Ishikawa (cell line): ENCODE results near the gene REP15.

Source experiments
- CEBPB ChIP-seq: IDR thresholded peaks from 2 replicates; pipeline ENCODE4 v1.6.1; 2012
- EP300 ChIP-seq: IDR thresholded peaks from 2 replicates; pipeline ENCODE4 v1.6.1; 2012; ENCODE audit warnings: borderline replicate concordance
- FOXM1 ChIP-seq: IDR thresholded peaks from 2 replicates; pipeline ENCODE4 v1.6.1; 2012; ENCODE audit warnings: low read depth, borderline replicate concordance
- NFIC ChIP-seq: IDR thresholded peaks from 2 replicates; pipeline ENCODE4 v1.6.1; 2012
- RAD21 ChIP-seq: IDR thresholded peaks from 2 replicates; pipeline ENCODE4 v1.6.1; 2012; ENCODE audit warnings: low read depth
- TAF1 ChIP-seq: IDR thresholded peaks from 2 replicates; pipeline ENCODE4 v1.6.1; 2012; ENCODE audit warnings: low read depth, mild to moderate bottlenecking
- TCF12 ChIP-seq: IDR thresholded peaks from 2 replicates; pipeline ENCODE4 v1.6.1; 2012; ENCODE audit warnings: low read depth
- TEAD4 ChIP-seq: IDR thresholded peaks from 2 replicates; pipeline ENCODE4 v1.6.1; 2012
- YY1 ChIP-seq: IDR thresholded peaks from 2 replicates; pipeline ENCODE4 v1.6.1; 2012; ENCODE audit warnings: low read depth
- ZBTB7A ChIP-seq: IDR thresholded peaks from 2 replicates; pipeline ENCODE4 v1.6.1; 2012; ENCODE audit warnings: low read depth
- TF ChIP-seq, protein P1 (sequence below): IDR thresholded peaks from 2 replicates; pipeline ENCODE4 v1.6.1; 2012; ENCODE audit warnings: low read depth, mild to moderate bottlenecking
- TF ChIP-seq, protein P2 (sequence below): IDR thresholded peaks from 2 replicates; pipeline ENCODE4 v1.6.1; 2012
- TF ChIP-seq, protein P3 (sequence below): IDR thresholded peaks from 2 replicates; pipeline ENCODE4 v1.6.1; 2012

DNA sequence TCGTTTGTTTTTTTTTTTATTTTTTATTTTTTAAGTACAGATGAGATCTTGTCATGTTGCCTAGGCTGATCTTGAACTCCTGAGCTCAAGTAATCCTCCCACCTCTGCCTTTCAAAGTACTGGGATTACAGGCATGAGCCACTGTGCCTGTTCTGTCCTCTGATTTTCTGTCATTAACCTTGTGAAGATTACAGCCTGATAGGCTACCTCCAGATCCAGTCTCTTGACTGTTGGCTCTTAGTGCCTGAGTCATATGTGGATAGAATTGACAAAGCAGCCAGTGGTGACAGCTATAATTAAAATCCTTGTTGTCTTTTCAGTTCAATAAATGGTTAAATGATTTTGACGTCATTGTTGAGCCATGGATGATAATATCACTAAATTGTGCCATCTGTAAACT lies 21.3 kb upstream of the REP15 start:
- TF ChIP-seq FOXM1 (no peak), RAD21 (no peak), YY1 (no peak), CEBPB (no peak), EP300 (no peak), NFIC (no peak), TCF12 (no peak), TEAD4 (no peak), TAF1 (no peak), ZBTB7A (no peak)
- TF ChIP-seq, protein P1, sequence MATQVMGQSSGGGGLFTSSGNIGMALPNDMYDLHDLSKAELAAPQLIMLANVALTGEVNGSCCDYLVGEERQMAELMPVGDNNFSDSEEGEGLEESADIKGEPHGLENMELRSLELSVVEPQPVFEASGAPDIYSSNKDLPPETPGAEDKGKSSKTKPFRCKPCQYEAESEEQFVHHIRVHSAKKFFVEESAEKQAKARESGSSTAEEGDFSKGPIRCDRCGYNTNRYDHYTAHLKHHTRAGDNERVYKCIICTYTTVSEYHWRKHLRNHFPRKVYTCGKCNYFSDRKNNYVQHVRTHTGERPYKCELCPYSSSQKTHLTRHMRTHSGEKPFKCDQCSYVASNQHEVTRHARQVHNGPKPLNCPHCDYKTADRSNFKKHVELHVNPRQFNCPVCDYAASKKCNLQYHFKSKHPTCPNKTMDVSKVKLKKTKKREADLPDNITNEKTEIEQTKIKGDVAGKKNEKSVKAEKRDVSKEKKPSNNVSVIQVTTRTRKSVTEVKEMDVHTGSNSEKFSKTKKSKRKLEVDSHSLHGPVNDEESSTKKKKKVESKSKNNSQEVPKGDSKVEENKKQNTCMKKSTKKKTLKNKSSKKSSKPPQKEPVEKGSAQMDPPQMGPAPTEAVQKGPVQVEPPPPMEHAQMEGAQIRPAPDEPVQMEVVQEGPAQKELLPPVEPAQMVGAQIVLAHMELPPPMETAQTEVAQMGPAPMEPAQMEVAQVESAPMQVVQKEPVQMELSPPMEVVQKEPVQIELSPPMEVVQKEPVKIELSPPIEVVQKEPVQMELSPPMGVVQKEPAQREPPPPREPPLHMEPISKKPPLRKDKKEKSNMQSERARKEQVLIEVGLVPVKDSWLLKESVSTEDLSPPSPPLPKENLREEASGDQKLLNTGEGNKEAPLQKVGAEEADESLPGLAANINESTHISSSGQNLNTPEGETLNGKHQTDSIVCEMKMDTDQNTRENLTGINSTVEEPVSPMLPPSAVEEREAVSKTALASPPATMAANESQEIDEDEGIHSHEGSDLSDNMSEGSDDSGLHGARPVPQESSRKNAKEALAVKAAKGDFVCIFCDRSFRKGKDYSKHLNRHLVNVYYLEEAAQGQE, result no peak
- TF ChIP-seq, protein P2, sequence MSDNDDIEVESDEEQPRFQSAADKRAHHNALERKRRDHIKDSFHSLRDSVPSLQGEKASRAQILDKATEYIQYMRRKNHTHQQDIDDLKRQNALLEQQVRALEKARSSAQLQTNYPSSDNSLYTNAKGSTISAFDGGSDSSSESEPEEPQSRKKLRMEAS, result no peak
- TF ChIP-seq, protein P3, sequence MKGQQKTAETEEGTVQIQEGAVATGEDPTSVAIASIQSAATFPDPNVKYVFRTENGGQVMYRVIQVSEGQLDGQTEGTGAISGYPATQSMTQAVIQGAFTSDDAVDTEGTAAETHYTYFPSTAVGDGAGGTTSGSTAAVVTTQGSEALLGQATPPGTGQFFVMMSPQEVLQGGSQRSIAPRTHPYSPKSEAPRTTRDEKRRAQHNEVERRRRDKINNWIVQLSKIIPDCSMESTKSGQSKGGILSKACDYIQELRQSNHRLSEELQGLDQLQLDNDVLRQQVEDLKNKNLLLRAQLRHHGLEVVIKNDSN, result no peak
